Astrocyte of the spinal cord (primary cell): ENCODE measurements around the gene NEAT1.
A peak's percentile ranks its signal among the peaks of the same experiment; 100 is the strongest.

Experiments used
- DNase-seq: peaks from one replicate; pipeline ENCODE4 v3.0.0; 2011; ENCODE audit warnings: low read depth, low spot score
- H3K4me3 ChIP-seq: 2 replicates; pipeline ENCODE4 v1.5.1; 2011; ENCODE audit warnings: low read depth, mild to moderate bottlenecking, low read length, moderate library complexity
- in situ Hi-C: cut with HindIII; loops from 2 replicates; pipeline ENCODE4 v1.10.0; 2017; ENCODE audit warnings: low sequenced_read_pairs
- TF ChIP-seq, protein P1 (sequence below): IDR thresholded peaks from 2 replicates; pipeline ENCODE4 v1.5.1; 2012; ENCODE audit warnings: low read depth, mild to moderate bottlenecking, low read length, inconsistent platforms

NEAT1 gene

GRCh38 chr11:65491614-65492386 is 69.2 kb downstream of the NEAT1 start:
- TF ChIP-seq, protein P1, sequence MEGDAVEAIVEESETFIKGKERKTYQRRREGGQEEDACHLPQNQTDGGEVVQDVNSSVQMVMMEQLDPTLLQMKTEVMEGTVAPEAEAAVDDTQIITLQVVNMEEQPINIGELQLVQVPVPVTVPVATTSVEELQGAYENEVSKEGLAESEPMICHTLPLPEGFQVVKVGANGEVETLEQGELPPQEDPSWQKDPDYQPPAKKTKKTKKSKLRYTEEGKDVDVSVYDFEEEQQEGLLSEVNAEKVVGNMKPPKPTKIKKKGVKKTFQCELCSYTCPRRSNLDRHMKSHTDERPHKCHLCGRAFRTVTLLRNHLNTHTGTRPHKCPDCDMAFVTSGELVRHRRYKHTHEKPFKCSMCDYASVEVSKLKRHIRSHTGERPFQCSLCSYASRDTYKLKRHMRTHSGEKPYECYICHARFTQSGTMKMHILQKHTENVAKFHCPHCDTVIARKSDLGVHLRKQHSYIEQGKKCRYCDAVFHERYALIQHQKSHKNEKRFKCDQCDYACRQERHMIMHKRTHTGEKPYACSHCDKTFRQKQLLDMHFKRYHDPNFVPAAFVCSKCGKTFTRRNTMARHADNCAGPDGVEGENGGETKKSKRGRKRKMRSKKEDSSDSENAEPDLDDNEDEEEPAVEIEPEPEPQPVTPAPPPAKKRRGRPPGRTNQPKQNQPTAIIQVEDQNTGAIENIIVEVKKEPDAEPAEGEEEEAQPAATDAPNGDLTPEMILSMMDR, result no peak
- peak; percentile 94 for DNase-seq
- in situ Hi-C loops, result no loop called here
- H3K4me3 ChIP-seq, result no peak overlapping the region

DNA sequence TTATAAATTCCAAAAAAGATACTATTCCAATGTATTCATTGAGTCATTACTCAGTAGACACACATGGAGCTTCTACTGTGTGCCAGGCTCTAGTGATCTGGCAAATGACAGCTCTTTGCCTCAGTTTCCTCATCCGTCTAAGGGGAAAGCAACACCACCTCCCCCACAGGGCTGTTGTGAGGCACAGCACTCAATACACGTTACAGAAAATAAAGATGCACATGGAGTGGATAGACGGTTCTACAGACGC is 69.7 kb downstream of the NEAT1 start:
- in situ Hi-C loops, result no loop called here
- no peak overlapping the region for H3K4me3 ChIP-seq
- DNase-seq, result no peak
- TF ChIP-seq, protein P1, result no peak

- in situ Hi-C loops, result no loop called here
- peak; percentile 93 for DNase-seq
- no peak overlapping the region for H3K4me3 ChIP-seq
- TF ChIP-seq, protein P1, result no peak
Measured at GRCh38 chr11:65492637-65493366, 70.2 kb downstream of the NEAT1 start.

GRCh38 chr11:65493367-65494176 is 71.0 kb downstream of the NEAT1 start:
- in situ Hi-C loops, result no loop called here
- no peak overlapping the region for H3K4me3 ChIP-seq
- DNase-seq, result peak; percentile 91

More at GRCh38 chr11:65493367-65494176, 71.0 kb downstream of the NEAT1 start:
- TF ChIP-seq, protein P1, result no peak
